ENCODE results near the gene C6orf89.

C6orf89 gene

DNA sequence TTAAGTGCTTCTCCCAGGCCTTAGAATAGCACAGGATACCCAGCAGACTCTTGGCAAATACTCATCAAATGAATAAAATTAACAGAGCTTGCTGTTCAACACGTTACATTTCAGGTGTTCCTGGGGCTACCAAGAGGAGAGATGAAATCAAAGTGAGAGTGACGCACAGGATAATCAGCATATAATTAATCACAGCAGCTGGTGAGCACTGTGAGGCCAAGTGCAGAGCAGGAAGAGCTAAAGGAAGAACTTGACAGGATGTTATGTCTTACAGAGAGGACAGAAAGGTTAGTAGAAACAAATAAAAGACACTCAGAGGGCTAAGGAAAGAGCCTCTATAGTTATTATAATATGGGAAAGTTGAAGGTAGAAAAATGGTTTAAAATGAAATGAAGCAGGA lies 19.9 kb upstream of the C6orf89 start:
- Mint-ChIP-seq H3K4me1 (peaks cover 27% of the 10 kb centered on the region), H3K27ac (no peak overlapping the region), H3K27me3 (ENCODE audit: low read depth) (no peaks in the 10 kb centered on the region), H3K9me3 (no peaks in the 10 kb centered on the region), H3K36me3 (ENCODE audit: low read depth) (peaks cover 65% of the 10 kb centered on the region), H3K4me3 (no peak overlapping the region)
- TF ChIP-seq, protein P1, sequence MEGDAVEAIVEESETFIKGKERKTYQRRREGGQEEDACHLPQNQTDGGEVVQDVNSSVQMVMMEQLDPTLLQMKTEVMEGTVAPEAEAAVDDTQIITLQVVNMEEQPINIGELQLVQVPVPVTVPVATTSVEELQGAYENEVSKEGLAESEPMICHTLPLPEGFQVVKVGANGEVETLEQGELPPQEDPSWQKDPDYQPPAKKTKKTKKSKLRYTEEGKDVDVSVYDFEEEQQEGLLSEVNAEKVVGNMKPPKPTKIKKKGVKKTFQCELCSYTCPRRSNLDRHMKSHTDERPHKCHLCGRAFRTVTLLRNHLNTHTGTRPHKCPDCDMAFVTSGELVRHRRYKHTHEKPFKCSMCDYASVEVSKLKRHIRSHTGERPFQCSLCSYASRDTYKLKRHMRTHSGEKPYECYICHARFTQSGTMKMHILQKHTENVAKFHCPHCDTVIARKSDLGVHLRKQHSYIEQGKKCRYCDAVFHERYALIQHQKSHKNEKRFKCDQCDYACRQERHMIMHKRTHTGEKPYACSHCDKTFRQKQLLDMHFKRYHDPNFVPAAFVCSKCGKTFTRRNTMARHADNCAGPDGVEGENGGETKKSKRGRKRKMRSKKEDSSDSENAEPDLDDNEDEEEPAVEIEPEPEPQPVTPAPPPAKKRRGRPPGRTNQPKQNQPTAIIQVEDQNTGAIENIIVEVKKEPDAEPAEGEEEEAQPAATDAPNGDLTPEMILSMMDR (IDR thresholded peaks at IDR 0.05; ENCODE audit: unreplicated experiment in 3 of 3), result no peak

DNA sequence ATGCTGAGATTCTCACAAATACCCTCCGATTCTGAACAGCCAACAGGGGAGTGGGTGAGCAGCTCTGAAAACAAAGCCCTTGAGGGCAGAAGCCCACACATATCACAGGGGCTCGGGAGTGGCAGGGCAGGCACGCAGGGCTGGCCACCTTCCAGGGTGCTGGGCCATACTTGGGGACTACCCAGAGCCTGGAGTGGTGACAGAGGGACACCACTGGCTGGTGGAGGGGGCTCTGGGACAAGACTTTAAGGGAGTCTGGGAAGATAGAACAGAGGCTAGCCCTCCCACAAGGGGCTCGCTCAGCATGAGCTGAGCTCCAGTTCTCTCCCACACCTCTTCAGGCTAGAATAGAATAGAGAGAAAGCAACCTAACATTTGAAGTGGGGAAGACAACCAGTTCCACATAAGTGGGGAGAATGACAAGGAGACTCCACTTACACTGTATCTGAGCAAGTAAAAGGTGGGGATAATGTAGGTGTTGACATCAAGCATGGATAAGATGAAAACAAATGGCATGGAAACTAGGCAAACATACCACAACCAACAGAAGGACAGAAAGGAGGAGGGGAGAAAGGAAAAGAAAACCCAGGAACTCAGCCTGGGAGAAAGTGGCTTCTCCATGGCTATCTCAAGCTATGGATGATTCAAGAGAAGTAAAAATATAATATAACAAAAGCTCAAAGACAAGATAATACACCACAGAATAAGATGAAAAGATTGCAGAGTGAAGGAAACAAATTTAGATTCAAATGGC lies 18.1 kb upstream of the C6orf89 start:
- Mint-ChIP-seq H3K9me3 (no peaks in the 10 kb centered on the region), H3K27me3 (ENCODE audit: low read depth) (no peaks in the 10 kb centered on the region), H3K27ac (peak overlapping the region in 1 of 3 experiments; percentile 34), H3K4me3 (no peak overlapping the region), H3K4me1 (peaks cover 27% of the 10 kb centered on the region), H3K36me3 (ENCODE audit: low read depth) (peaks cover 64% of the 10 kb centered on the region)
- TF ChIP-seq, protein P1 (IDR thresholded peaks at IDR 0.05; ENCODE audit: unreplicated experiment in 3 of 3), result no peak

DNA sequence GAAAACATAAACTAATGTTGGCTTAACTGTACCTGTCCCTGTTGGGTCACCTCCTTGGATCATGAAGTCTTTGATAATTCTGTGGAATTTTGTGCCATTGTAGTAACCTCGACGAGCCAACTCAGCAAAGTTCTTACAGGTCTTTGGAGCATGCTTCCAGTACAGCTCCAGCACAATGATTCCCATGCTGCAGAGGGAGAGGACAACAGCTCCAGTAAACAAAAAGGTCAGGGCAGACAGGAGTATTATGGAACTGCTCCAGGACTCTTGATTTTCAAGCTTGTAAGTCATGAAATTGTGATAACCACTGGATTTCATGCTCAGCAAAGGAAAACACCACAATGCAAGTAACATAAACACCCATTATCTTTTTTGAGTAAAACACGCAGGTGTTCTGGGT lies 14.1 kb upstream of the C6orf89 start:
- no peaks in the 10 kb centered on the region for H3K9me3 Mint-ChIP-seq
- TF ChIP-seq, protein P1 (IDR thresholded peaks at IDR 0.05; ENCODE audit: unreplicated experiment in 3 of 3), result no peak
- peaks cover 32% of the 10 kb centered on the region for H3K4me1 Mint-ChIP-seq
- no peak overlapping the region for H3K27ac Mint-ChIP-seq
- peaks cover 32% of the 10 kb centered on the region for H3K36me3 Mint-ChIP-seq (ENCODE audit: low read depth)
- peak overlapping the region in 2 of 3 experiments; percentile 35 to 72 for H3K4me3 Mint-ChIP-seq
- H3K27me3 Mint-ChIP-seq (ENCODE audit: low read depth), result no peaks in the 10 kb centered on the region

DNA sequence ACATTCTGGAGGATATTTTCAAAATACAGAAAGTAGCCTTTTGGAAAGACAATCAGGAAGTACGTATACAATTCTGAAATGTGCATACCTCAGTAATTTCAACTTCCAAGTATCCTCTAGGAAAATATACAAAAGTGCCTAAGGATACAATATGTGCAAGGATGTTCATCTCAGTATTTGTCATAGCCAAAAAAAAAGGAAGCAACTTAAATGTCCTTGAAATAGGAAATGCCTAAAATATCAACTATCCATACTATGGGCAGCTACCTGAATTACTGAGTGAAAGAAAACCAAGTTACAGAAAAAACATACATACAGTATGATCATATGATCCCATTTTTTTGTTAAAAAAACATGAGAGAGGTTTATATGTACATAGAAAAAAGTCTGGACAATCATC lies 12.6 kb upstream of the C6orf89 start:
- Mint-ChIP-seq H3K27me3 (ENCODE audit: low read depth) (no peaks in the 10 kb centered on the region), H3K4me3 (peak overlapping the region; percentile 93 to 96 (median 96)), H3K36me3 (ENCODE audit: low read depth) (peaks cover 21% of the 10 kb centered on the region), H3K4me1 (peaks cover 26% of the 10 kb centered on the region), H3K9me3 (no peaks in the 10 kb centered on the region), H3K27ac (peak overlapping the region; percentile 99 to 100 (median 100))
- TF ChIP-seq, protein P1 (IDR thresholded peaks at IDR 0.05; ENCODE audit: unreplicated experiment in 3 of 3), result no peak

DNA sequence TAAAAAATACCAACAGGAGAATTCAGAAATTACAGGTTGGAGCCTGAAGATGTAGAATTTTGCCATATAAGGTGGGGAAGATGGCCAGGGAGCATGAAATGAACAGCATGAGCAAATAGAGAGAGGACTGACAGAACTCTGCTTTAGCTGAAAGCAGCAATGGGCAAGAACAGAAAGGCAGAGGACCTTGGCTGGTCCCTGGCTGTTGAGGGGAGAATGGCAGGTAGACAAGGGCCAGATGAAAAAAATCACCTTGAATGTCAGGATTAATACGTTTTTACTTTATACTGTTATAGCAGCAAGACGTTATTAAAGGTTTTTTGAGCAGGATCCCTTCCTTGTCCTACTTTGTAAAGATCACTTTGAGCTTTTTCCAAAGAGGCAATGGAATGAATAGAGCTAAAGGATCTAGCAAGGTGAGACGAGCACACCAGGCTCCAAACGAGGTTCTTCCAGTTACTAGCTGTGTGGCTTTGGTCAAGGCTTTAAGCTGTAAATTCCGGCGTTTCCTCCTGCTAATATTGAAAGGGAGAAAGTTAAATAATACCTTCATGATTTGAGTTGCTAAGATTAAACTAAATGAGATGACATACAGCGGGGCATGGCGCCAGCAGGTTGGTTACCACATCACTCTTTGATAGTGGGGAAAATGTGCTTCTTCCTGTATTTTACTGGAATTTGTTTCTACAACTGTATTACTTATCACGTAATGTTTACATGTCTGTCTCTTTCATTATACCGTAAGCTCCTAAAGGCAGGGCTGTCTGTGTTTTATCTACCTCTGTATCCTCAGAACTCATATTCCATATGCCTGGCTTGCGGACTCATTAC lies 11.9 kb upstream of the C6orf89 start:
- H3K27me3 Mint-ChIP-seq (ENCODE audit: low read depth), result no peaks in the 10 kb centered on the region
- H3K4me3 Mint-ChIP-seq, result peak overlapping the region; percentile 93 to 96 (median 96)
- H3K9me3 Mint-ChIP-seq, result no peaks in the 10 kb centered on the region
- peaks cover 18% of the 10 kb centered on the region for H3K36me3 Mint-ChIP-seq (ENCODE audit: low read depth)
- peaks cover 26% of the 10 kb centered on the region for H3K4me1 Mint-ChIP-seq
- peak overlapping the region; percentile 99 to 100 (median 100) for H3K27ac Mint-ChIP-seq
- TF ChIP-seq, protein P1 (IDR thresholded peaks at IDR 0.05; ENCODE audit: unreplicated experiment in 3 of 3), result no peak

Data from nephron (organoid).